T-helper 17 cell (primary cell): Measurements from ENCODE around the gene ETDB. TPM values are rescaled to one million over a fixed set of nuclear protein-coding genes. Genes with fewer than 3 reads are reported as not detected.
A peak's percentile ranks its signal among the peaks of the same experiment; 100 is the strongest.

Source experiments
- ATAC-seq: fragments of 150-1000 bp; cut with Tn5 transposase; 2 replicates; pipeline ENCODE4 v1.10.0; 2021; ENCODE audit warnings: mild to moderate bottlenecking, moderate library complexity
- DNase-seq, 3 donors: peaks; one replicate each; pipeline versions ENCODE4 v3.0.0 to v3.0.0-alpha.2; 2020 to 2021
- H3K9me3 ChIP-seq: one replicate; pipeline ENCODE4 v1.7.0; 2013; ENCODE audit warnings: low read length, mild to moderate bottlenecking; ENCODE audit not compliant: control insufficient read depth, poor library complexity, severe bottlenecking
- H3K27ac Mint-ChIP-seq: one replicate; pipeline ENCODE4 v1.8.0; 2022; ENCODE audit warnings: mild to moderate bottlenecking, moderate library complexity, mixed read lengths
- H3K27me3 Mint-ChIP-seq: one replicate; pipeline ENCODE4 v1.8.0; 2022; ENCODE audit warnings: mixed read lengths
- H3K36me3 Mint-ChIP-seq: one replicate; pipeline ENCODE4 v1.8.0; 2022; ENCODE audit warnings: low read depth, mixed read lengths
- H3K4me1 Mint-ChIP-seq: one replicate; pipeline ENCODE4 v1.8.0; 2022; ENCODE audit warnings: mild to moderate bottlenecking, mixed read lengths
- H3K4me3 Mint-ChIP-seq: one replicate; pipeline ENCODE4 v1.8.0; 2022; ENCODE audit warnings: mild to moderate bottlenecking, moderate library complexity, mixed read lengths
- total RNA-seq, 4 donors: library from RNA in 2 of 4; stranded (reverse) in 2 of 4; gene quantifications; one replicate each; pipeline ENCODE4 v1.2.3 and lab custom pipeline; 2022 to 2026

Gene ETDB
- total RNA-seq, 2 donors from 2014 or later, result not detected

DNA sequence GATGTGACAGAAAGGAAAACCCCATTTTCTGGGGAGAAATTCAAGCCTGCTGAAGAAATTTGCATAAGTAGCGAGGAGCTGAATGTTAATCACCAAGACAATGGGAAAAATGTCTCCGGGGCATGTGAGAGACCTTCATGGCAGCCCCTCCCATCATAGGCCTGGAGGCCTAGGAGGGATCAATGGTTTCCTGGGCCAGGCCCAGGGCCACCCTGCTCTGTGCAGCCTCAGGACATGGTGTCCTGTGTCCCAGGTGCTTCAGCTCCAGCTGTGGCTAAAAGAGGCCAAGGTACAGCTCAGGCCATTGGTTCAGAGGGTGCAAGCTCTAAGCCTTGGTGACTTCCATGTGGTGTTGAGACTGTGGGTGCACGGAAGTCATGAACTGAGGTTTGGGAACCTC, 31.2 kb downstream of the ETDB start:
- Mint-ChIP-seq H3K36me3 (no peaks in the 10 kb centered on the region), H3K4me1 (peaks cover 7% of the 10 kb centered on the region), H3K27ac (no peak overlapping the region), H3K27me3 (peaks cover 6% of the 10 kb centered on the region), H3K4me3 (no peak overlapping the region)
- ATAC-seq, result no peak
- no peak for DNase-seq
- no peaks in the 10 kb centered on the region for H3K9me3 ChIP-seq

DNA sequence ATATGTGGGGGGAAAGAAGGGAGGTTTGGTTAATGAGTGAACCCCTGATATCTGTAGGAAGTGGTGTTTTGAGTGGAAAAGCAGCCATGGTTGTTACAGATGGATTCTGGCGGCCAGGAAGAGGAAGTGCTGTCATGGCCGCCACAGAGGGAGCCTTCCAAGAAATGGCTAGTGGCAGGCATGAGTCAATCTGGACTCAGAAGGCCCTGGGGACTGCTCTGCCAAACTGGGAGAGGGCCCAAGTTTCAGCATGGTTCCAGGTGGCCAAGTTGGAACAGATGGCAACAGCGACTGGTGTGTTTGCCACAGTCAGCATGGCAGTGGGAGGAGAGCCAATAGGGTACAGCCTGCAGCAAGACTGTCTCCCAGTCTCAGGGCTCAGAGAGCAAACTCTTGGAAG, 32.5 kb downstream of the ETDB start:
- no peaks in the 10 kb centered on the region for H3K9me3 ChIP-seq
- H3K4me3 Mint-ChIP-seq, result no peak overlapping the region
- H3K27ac Mint-ChIP-seq, result no peak overlapping the region
- H3K36me3 Mint-ChIP-seq, result no peaks in the 10 kb centered on the region
- DNase-seq, result no peak
- peaks cover 6% of the 10 kb centered on the region for H3K27me3 Mint-ChIP-seq
- ATAC-seq, result no peak
- peaks cover 7% of the 10 kb centered on the region for H3K4me1 Mint-ChIP-seq

DNA sequence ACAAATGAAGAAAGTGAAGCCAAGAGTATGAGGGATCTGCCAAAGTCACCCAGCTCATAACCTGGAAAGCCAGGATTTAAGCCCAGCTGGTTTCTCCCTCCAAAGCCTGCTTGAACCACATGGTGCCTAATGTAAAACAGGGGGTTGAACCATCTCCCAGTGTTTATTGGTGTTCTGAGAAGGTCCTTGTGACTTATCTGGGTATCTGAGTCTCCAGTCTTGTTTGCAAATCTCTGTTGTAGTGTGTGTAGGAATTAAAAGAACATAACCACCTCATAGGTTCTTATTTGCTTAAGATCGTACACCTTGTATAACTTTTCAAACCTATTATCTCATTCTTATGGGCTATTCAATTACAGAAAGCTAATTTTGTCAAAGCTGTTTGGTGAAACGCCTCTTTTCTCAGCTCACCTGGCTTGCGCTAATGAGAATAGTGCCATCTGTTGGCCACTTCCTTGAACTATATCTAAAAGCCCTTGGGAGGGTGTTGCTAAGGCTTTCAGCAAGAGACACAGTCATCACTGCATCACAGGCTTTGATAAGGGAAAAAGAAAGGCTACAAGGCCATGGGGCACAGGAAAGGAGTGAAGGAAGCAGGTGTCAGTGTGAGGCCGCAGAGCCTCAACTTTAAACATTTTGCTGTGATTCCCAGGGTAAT, 34.0 kb downstream of the ETDB start:
- ATAC-seq, result peak; percentile 96
- Mint-ChIP-seq H3K4me1 (peaks cover 7% of the 10 kb centered on the region), H3K27ac (no peak overlapping the region), H3K36me3 (no peaks in the 10 kb centered on the region), H3K27me3 (peaks cover 6% of the 10 kb centered on the region), H3K4me3 (no peak overlapping the region)
- no peak for DNase-seq
- H3K9me3 ChIP-seq, result no peaks in the 10 kb centered on the region

DNA sequence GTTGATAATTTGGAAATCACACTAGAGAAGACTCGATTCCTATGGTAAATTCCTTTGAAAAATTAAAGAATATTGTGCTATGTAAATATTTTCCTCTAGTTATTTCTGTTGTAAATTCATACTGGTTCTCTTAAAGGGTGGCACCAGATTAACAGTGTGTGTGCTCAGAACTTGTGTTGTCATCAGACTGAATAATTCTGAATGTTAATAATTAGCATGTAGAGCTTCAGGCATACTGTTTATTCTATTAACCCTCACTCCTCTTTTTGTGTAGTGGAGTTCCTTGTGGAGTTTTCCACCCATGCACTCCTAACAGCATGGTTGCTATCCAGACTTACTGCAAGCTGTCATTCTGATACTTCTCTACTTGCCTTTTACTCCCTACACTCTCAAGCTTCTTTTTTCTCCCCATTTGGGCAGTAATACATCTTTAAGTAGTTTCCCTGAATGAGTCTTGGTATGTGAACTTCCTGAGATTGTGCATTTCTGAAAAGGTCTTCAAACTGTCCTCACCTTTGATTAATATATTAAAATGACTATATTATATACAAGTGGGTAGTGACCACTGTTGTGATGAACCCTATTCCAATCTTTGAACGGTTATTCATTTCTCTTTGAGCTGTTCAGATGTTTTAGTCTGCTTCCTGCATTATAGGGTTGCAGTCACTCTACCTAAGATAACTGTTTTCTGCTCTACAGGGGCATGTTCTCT, 38.5 kb downstream of the ETDB start:
- H3K36me3 Mint-ChIP-seq, result no peaks in the 10 kb centered on the region
- H3K4me3 Mint-ChIP-seq, result no peak overlapping the region
- ATAC-seq (no peak), DNase-seq (no peak)
- peaks cover 7% of the 10 kb centered on the region for H3K4me1 Mint-ChIP-seq
- H3K9me3 ChIP-seq, result no peaks in the 10 kb centered on the region
- H3K27me3 Mint-ChIP-seq, result peaks cover 6% of the 10 kb centered on the region
- no peak overlapping the region for H3K27ac Mint-ChIP-seq

Other genes with a start within 250 kb of the ETDB start
- gene MOSPD1, start 205.3 kb downstream of the ETDB start, total RNA-seq, result 1 to 10 TPM; 4.6 to 6.7 TPM
- not detected for gene SMIM10, start 129.5 kb downstream of the ETDB start, total RNA-seq
- gene RTL8B, start 98.0 kb downstream of the ETDB start, total RNA-seq, result under 1 TPM in 1 of 2 donors, not detected in 1; 0.31 TPM
- 1 to 10 TPM; 5.2 to 9.7 TPM for gene RTL8C, start 88.2 kb downstream of the ETDB start, total RNA-seq
- gene RTL8A, start 68.4 kb downstream of the ETDB start, total RNA-seq, result 1 to 10 TPM; 5.6 to 7.8 TPM
- under 1 TPM; 0.26 to 0.37 TPM for gene SMIM10L2B, start 21.8 kb downstream of the ETDB start, total RNA-seq
- gene CT55, start 50.9 kb upstream of the ETDB start, total RNA-seq, result not detected
- gene ETDA, start 131.5 kb upstream of the ETDB start, total RNA-seq, result not detected
- gene ETDC, start 189.0 kb upstream of the ETDB start, total RNA-seq, result not detected
- 1 to 10 TPM; 9.4 to 9.6 TPM for gene ZNF75D, start 223.6 kb upstream of the ETDB start, total RNA-seq
- gene ZNF449, start 224.3 kb upstream of the ETDB start, total RNA-seq, result 1 to 10 TPM; 2.7 to 2.9 TPM